Endodermal cell (in vitro differentiated cells): ENCODE results near the gene MPRIP. TPM values are rescaled to one million over a fixed set of nuclear protein-coding genes. Genes with fewer than 3 reads are reported as not detected.
A peak's percentile ranks its signal among the peaks of the same experiment; 100 is the strongest.

Experiments used
- DNase-seq: peaks from one replicate; pipeline ENCODE4 v3.0.0-alpha.2; 2017
- H3K27ac ChIP-seq: 2 replicates; pipeline ENCODE4 v1.5.1; 2013; ENCODE audit warnings: mild to moderate bottlenecking, low read depth, low read length, moderate library complexity
- H3K27me3 ChIP-seq: 2 replicates; pipeline ENCODE4 v1.6.1; 2013; ENCODE audit warnings: mild to moderate bottlenecking, low read length, moderate library complexity; ENCODE audit not compliant: insufficient read depth, control insufficient read depth, poor library complexity, severe bottlenecking
- H3K36me3 ChIP-seq: 2 replicates; pipeline ENCODE4 v1.7.0; 2013; ENCODE audit warnings: mild to moderate bottlenecking, low read length, moderate library complexity; ENCODE audit not compliant: control insufficient read depth, insufficient read depth
- H3K4me1 ChIP-seq: one replicate; pipeline ENCODE4 v1.7.0; 2013; ENCODE audit warnings: low read length; ENCODE audit not compliant: control insufficient read depth, insufficient read depth
- H3K4me3 ChIP-seq: 2 replicates; pipeline ENCODE4 v1.5.1; 2013; ENCODE audit warnings: mild to moderate bottlenecking, low read length, moderate library complexity
- H3K9ac ChIP-seq: 2 replicates; pipeline ENCODE4 v1.6.1; 2013; ENCODE audit warnings: mild to moderate bottlenecking, low read length, moderate library complexity; ENCODE audit not compliant: poor library complexity, severe bottlenecking; ENCODE audit errors: extremely low read depth
- H3K9me3 ChIP-seq: 2 replicates; pipeline ENCODE4 v1.6.1; 2013; ENCODE audit warnings: mild to moderate bottlenecking, low read length, moderate library complexity; ENCODE audit not compliant: control insufficient read depth
- H3K27ac Mint-ChIP-seq: 2 replicates; pipeline ENCODE4 v1.8.0; 2020; ENCODE audit warnings: mixed read lengths
- H3K27me3 Mint-ChIP-seq: 2 replicates; pipeline ENCODE4 v1.8.0; 2021; ENCODE audit warnings: mild to moderate bottlenecking, mixed read lengths; ENCODE audit not compliant: insufficient read depth
- H3K36me3 Mint-ChIP-seq: 2 replicates; pipeline ENCODE4 v1.8.0; 2020; ENCODE audit warnings: low read depth, mixed read lengths
- H3K4me1 Mint-ChIP-seq: 2 replicates; pipeline ENCODE4 v1.8.0; 2020; ENCODE audit warnings: mixed read lengths
- H3K4me3 Mint-ChIP-seq: 2 replicates; pipeline ENCODE4 v1.8.0; 2020; ENCODE audit warnings: mild to moderate bottlenecking, moderate library complexity, mixed read lengths
- H3K9me3 Mint-ChIP-seq: 2 replicates; pipeline ENCODE4 v1.8.0; 2020; ENCODE audit warnings: mild to moderate bottlenecking, mixed read lengths
- WGBS, 2 experiments: methylation state at CpG; one replicate each; pipeline versions ENCODE4 v1.1.5 to v1.1.7; 2013; ENCODE audit warnings: missing lambda C conversion rate in 2 of 2, mixed read lengths in 1 of 2; ENCODE audit not compliant: insufficient coverage in 1 of 2, insufficient read length in 1 of 2; 5-methylcytosine and 5-hydroxymethylcytosine counted together
- total RNA-seq, 2 donors: library from RNA; stranded (reverse); fragmentation: NEBNext Ultra II Directional in 1 of 2; extraction: Animal tissue kit (Norgen Biotek cat#: 25700) in 1 of 2; gene quantifications; 2 replicates in 1 of 2; 3 replicates in 1 of 2; pipeline ENCODE4 v1.2.1, GENCODE V29; 2021
- TF ChIP-seq, protein P1 (sequence below): fragments of 200-600 bp; sonication (generic); conservative IDR thresholded peaks from 2 replicates; pipeline ENCODE4 v1.5.0; 2021; ENCODE audit warnings: antibody characterized with exemption, mild to moderate bottlenecking

MPRIP gene
- total RNA-seq, 2 donors from 2014 or later = 154 to 155 TPM

DNA sequence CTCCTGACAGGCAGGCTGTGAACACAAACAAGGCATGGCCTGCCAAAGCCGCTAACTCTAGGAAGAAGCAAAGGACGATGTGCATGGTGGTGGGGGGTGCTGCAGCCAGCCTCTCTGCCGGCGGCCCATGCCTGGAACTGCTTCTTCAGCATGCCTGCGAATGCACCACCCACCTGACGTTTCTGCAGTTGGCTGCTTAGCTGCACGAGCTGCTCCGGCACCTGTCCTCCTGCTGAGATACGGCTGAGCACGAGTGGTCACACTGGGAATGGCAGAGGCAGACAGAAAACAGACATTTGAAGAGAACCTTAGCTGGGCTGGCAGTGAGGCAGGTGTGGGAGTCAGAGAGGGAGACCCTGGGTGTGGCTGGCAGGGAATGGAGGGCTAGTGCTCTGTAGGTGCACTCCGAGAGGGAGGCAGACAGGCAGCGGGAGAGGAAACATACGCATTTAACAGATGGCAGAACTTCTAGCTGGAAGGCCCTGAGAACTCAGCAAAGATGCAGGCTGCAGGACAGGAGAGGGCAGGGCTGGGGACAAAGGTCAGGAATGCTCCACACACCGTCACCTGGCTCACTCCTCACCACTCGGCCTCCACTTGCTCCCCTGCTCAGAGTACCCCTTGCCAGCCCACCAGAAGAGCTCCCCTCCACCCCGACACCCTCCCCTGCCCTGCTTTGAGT, 189.5 kb downstream of the MPRIP start:
- no peak overlapping the region for H3K4me3 Mint-ChIP-seq
- H3K27ac Mint-ChIP-seq = no peak overlapping the region
- H3K4me1 ChIP-seq = no peaks in the 10 kb centered on the region
- H3K9me3 ChIP-seq = no peaks in the 10 kb centered on the region
- TF ChIP-seq, protein P1, sequence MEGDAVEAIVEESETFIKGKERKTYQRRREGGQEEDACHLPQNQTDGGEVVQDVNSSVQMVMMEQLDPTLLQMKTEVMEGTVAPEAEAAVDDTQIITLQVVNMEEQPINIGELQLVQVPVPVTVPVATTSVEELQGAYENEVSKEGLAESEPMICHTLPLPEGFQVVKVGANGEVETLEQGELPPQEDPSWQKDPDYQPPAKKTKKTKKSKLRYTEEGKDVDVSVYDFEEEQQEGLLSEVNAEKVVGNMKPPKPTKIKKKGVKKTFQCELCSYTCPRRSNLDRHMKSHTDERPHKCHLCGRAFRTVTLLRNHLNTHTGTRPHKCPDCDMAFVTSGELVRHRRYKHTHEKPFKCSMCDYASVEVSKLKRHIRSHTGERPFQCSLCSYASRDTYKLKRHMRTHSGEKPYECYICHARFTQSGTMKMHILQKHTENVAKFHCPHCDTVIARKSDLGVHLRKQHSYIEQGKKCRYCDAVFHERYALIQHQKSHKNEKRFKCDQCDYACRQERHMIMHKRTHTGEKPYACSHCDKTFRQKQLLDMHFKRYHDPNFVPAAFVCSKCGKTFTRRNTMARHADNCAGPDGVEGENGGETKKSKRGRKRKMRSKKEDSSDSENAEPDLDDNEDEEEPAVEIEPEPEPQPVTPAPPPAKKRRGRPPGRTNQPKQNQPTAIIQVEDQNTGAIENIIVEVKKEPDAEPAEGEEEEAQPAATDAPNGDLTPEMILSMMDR = no peak
- H3K27ac ChIP-seq = no peak overlapping the region
- H3K4me3 ChIP-seq = no peak overlapping the region
- H3K36me3 ChIP-seq = peaks cover 57% of the 10 kb centered on the region
- H3K27me3 ChIP-seq = no peaks in the 10 kb centered on the region
- no peaks in the 10 kb centered on the region for H3K27me3 Mint-ChIP-seq
- H3K9me3 Mint-ChIP-seq = no peaks in the 10 kb centered on the region
- H3K4me1 Mint-ChIP-seq = peaks cover 12% of the 10 kb centered on the region
- DNase-seq = no peak
- H3K36me3 Mint-ChIP-seq = peaks cover 54% of the 10 kb centered on the region
- no peak overlapping the region for H3K9ac ChIP-seq
- WGBS, 2 experiments = 86 to 93% methylated on average over 14 to 16 of the region's 16 CpGs

DNA sequence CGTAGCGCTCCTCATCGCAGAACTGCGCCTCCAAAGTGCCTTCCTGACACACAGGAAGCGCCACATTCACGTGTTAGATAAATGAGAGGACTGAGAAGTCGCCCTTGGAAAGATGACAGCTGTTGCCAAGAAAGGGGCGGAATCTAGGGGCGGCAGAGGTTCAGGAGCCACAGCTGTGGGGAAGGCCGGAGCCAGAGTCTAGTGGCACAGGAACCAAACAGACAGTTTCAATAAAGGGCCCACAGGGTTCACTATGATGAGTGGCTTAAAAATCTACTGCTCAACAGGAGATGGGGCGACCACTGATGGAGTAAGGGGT, 190.0 kb downstream of the MPRIP start:
- Histone ChIP-seq H3K9ac (no peak overlapping the region), H3K9me3 (no peaks in the 10 kb centered on the region), H3K4me3 (no peak overlapping the region), H3K36me3 (peaks cover 52% of the 10 kb centered on the region), H3K27me3 (no peaks in the 10 kb centered on the region), H3K27ac (no peak overlapping the region), H3K4me1 (no peaks in the 10 kb centered on the region)
- no peak for DNase-seq
- Mint-ChIP-seq H3K27ac (no peak overlapping the region), H3K36me3 (peaks cover 50% of the 10 kb centered on the region), H3K9me3 (no peaks in the 10 kb centered on the region), H3K4me3 (no peak overlapping the region), H3K27me3 (no peaks in the 10 kb centered on the region), H3K4me1 (peaks cover 12% of the 10 kb centered on the region)
- TF ChIP-seq, protein P1 = no peak
- 92 to 93% methylated on average over 5 to 11 of the region's 11 CpGs for WGBS, 2 experiments

DNA sequence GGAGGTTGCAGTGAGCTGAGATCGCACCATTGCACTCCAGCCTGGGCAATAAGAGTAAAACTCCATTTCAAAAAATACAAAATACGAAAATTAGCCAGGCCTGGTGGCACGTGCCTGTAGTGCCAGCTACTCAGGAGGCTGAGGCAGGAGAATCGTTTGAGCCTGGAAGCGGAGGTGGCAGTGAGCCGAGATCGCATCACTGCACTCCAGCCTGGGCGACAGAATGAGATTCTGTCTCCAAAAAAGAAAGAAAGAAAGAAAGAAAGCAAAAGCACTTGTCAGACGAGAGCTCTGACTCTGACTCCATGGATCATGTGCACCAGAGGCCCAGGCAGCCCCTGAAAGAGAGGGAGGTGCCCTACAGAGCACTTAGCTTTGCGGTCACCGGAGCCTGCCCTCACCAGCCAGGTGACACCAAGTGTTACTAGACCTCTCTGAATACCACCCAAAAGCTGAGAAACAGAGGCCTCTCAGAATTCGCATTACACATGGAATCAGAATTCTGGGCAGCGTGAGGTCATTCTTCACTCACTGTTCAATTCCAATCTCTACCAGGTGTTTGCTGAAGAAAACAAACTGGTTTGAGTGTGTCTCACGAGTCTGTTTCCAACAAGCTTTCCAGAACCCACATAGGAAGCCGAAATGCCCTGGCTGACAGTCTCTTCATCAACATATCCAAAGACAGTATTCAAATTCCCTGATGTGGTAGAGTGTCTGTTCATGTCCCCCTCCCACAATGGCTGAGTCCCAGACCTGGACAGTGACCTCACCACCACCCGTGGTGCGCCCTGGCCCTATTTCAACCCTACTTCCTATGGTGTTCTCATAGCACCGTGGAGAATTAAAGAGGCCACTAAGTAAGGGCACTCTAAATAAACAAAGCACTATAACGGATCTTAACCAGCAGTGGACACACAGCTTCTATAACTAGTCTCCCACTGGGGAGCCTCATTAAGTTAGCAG, 193.2 kb downstream of the MPRIP start:
- no peak overlapping the region for H3K27ac ChIP-seq
- Mint-ChIP-seq H3K4me3 (peak overlapping the region; percentile 94), H3K4me1 (peaks cover 14% of the 10 kb centered on the region), H3K27ac (no peak overlapping the region), H3K36me3 (peaks cover 24% of the 10 kb centered on the region), H3K9me3 (no peaks in the 10 kb centered on the region), H3K27me3 (no peaks in the 10 kb centered on the region)
- no peak for DNase-seq
- peak overlapping the region; percentile 100 for H3K9ac ChIP-seq
- no peaks in the 10 kb centered on the region for H3K27me3 ChIP-seq
- WGBS, 2 experiments = 84 to 85% methylated on average over 15 to 19 of the region's 19 CpGs
- H3K4me3 ChIP-seq = peak overlapping the region; percentile 92
- H3K4me1 ChIP-seq = no peaks in the 10 kb centered on the region
- no peaks in the 10 kb centered on the region for H3K9me3 ChIP-seq
- peaks cover 22% of the 10 kb centered on the region for H3K36me3 ChIP-seq
- TF ChIP-seq, protein P1 = no peak
